Smooth muscle cell (in vitro differentiated cells): ENCODE data around the gene SHANK2. TPM values are rescaled to one million over a fixed set of nuclear protein-coding genes. Genes with fewer than 3 reads are reported as not detected.

ENCODE experiments used
- DNase-seq: peaks from one replicate; lab custom pipeline; 2025; ENCODE audit not compliant: unreplicated experiment; lab: John Stamatoyannopoulos, UW
- H2AFZ ChIP-seq: fragments of 200-600 bp; sonication (generic); 2 replicates; pipeline ENCODE4 v1.6.0; 2016; ENCODE audit warnings: antibody characterized with exemption, low read depth, mild to moderate bottlenecking
- H3F3A ChIP-seq: fragments of 200-600 bp; sonication (generic); 2 replicates; pipeline ENCODE4 v1.6.0; 2017; ENCODE audit warnings: antibody characterized with exemption, low read depth
- H3K27ac ChIP-seq: fragments of 200-600 bp; sonication (generic); 2 replicates; pipeline ENCODE4 v1.5.1; 2016; ENCODE audit warnings: low read depth, mild to moderate bottlenecking
- H3K27me3 ChIP-seq: fragments of 200-600 bp; sonication (generic); 2 replicates; pipeline ENCODE4 v1.6.1; 2016; ENCODE audit warnings: low read depth, mild to moderate bottlenecking
- H3K36me3 ChIP-seq: fragments of 200-600 bp; sonication (generic); 2 replicates; pipeline ENCODE4 v1.5.1; 2016; ENCODE audit warnings: low read depth
- H3K4me1 ChIP-seq: fragments of 200-600 bp; sonication (generic); 2 replicates; pipeline ENCODE4 v1.5.1; 2016; ENCODE audit warnings: low read depth
- H3K4me2 ChIP-seq: fragments of 200-600 bp; sonication (generic); 2 replicates; pipeline ENCODE4 v1.6.0; 2016; ENCODE audit warnings: mild to moderate bottlenecking
- H3K4me3 ChIP-seq: fragments of 200-600 bp; sonication (generic); 2 replicates; pipeline ENCODE4 v1.5.1; 2016; ENCODE audit warnings: mild to moderate bottlenecking
- H3K79me2 ChIP-seq: fragments of 200-600 bp; sonication (generic); 2 replicates; pipeline ENCODE4 v1.6.0; 2016; ENCODE audit warnings: low read depth, mild to moderate bottlenecking
- H3K9ac ChIP-seq: fragments of 200-600 bp; sonication (generic); 2 replicates; pipeline ENCODE4 v1.6.0; 2016; ENCODE audit warnings: low read depth
- H3K9me3 ChIP-seq: fragments of 200-600 bp; sonication (generic); replicated peaks from 2 replicates; pipeline ENCODE4 v1.5.1; 2016; ENCODE audit warnings: low read depth
- H4K20me1 ChIP-seq: fragments of 200-600 bp; sonication (generic); 2 replicates; pipeline ENCODE4 v1.6.0; 2016; ENCODE audit warnings: low read depth
- WGBS: methylation state at CpG from one replicate; pipeline ENCODE4 v1.1.7; 2016; ENCODE audit warnings: low lambda C conversion rate; 5-methylcytosine and 5-hydroxymethylcytosine counted together
- polyA plus RNA-seq: library from polyadenylated mRNA; unstranded; fragments of >200 nt; fragmentation: Nextera tagmentation; extraction: Ambion mirVana; gene quantifications from 2 replicates; pipeline ENCODE4 v1.2.1, GENCODE V29; 2016
- total RNA-seq: library from RNA; depleted of rRNA; stranded (reverse); fragments of >200 nt; gene quantifications from 2 replicates; pipeline ENCODE4 v1.2.3, GENCODE V29; 2014
- TF ChIP-seq, protein P1 (sequence below): fragments of 200-600 bp; sonication (generic); IDR thresholded peaks from 2 replicates; pipeline ENCODE4 v1.5.1; 2017; ENCODE audit warnings: borderline replicate concordance, mild to moderate bottlenecking, antibody characterized with exemption; ENCODE audit not compliant: insufficient read depth, poor library complexity, severe bottlenecking

The SHANK2 gene
- total and polyA plus RNA-seq, 2 experiments from 2014 or later, result 1.5 to 9.9 TPM

DNA sequence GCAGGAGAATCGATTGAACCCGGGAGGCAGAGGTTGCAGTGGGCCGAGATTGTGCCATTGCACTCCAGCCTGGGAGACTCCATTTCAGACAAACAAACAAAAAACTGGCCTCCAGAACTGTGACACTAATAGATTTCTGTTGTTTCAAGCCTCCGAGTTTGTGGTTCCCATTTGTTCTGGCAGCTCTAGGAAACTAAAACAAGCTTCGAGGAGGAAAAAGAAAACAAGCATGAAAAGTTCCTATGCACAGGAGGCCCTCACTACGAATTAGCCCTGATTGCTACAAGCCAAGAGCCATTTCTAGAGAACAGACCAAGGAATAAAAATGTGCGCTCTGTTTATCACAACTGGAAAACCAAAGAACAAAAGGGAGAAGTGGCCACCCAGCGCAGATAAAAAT lies 47.8 kb upstream of the SHANK2 start:
- H3K4me3 ChIP-seq, result no peak overlapping the region
- no peaks in the 10 kb centered on the region for H3K4me1 ChIP-seq
- no peaks in the 10 kb centered on the region for H3K27me3 ChIP-seq
- H3K9ac ChIP-seq, result no peak overlapping the region
- H4K20me1 ChIP-seq, result no peaks in the 10 kb centered on the region
- peaks cover 10% of the 10 kb centered on the region for H3F3A ChIP-seq
- H3K79me2 ChIP-seq, result no peaks in the 10 kb centered on the region
- H3K4me2 ChIP-seq, result no peak overlapping the region
- H3K9me3 ChIP-seq, result no peaks in the 10 kb centered on the region
- no peak for DNase-seq
- WGBS, result 90% methylated on average over 8 of the region's 8 CpGs
- H2AFZ ChIP-seq, result no peak overlapping the region
- TF ChIP-seq, protein P1, sequence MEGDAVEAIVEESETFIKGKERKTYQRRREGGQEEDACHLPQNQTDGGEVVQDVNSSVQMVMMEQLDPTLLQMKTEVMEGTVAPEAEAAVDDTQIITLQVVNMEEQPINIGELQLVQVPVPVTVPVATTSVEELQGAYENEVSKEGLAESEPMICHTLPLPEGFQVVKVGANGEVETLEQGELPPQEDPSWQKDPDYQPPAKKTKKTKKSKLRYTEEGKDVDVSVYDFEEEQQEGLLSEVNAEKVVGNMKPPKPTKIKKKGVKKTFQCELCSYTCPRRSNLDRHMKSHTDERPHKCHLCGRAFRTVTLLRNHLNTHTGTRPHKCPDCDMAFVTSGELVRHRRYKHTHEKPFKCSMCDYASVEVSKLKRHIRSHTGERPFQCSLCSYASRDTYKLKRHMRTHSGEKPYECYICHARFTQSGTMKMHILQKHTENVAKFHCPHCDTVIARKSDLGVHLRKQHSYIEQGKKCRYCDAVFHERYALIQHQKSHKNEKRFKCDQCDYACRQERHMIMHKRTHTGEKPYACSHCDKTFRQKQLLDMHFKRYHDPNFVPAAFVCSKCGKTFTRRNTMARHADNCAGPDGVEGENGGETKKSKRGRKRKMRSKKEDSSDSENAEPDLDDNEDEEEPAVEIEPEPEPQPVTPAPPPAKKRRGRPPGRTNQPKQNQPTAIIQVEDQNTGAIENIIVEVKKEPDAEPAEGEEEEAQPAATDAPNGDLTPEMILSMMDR, result no peak
- peak overlapping the region; percentile 46 for H3K27ac ChIP-seq
- no peaks in the 10 kb centered on the region for H3K36me3 ChIP-seq

DNA sequence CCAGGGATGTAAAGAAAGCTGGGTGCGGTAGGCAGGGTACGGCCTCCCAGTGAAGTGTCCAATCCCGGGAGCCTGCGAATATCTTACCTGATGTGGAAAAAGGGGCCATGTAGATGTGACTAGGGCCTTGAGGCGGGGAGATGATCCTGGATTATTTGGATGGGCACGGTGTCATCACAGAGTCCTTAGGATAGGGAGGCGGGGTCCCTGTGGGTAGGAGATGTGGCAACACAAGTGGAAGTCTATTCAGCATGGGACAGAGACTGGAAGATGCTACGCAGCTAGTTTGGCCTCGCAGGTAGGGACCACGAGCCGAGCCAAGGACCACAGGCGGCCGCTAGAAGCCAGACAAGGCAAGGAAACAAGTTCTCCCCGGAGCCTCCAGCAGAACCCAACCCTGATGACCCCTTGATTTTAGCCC lies 46.4 kb upstream of the SHANK2 start:
- 92% methylated on average over 14 of the region's 14 CpGs for WGBS
- no peak overlapping the region for H2AFZ ChIP-seq

DNA sequence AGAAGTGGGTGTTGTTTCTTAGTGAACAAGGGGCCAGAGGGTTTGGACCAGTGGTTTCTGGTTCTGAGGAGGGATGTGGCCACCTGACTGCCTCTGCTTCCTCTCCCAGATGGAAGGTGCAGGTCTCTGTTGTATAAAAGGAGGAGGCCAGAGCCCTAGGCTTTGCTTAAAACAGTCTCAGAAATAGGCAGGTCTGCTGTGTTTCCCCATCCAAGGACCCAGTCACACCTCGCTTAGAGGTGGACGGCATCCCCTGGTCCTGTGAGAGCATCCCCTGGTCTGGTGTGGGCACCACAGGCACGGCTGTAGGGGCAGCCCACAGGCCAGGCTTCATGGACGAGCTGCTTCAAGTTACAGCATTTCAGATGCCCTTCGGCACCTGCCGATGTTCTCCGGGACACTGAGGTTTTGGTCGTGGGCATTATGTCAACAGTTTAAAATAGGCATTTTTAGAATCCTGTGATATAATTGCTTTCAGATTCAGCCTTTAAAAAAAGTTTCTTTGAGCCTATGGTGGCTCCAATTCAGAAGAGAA lies 45.7 kb upstream of the SHANK2 start:
- no peak overlapping the region for H2AFZ ChIP-seq
- no peak overlapping the region for H3K4me3 ChIP-seq
- H3K9ac ChIP-seq, result peak overlapping the region; percentile 55
- peaks cover 10% of the 10 kb centered on the region for H3F3A ChIP-seq
- H3K9me3 ChIP-seq, result no peaks in the 10 kb centered on the region
- H3K27ac ChIP-seq, result peak overlapping the region; percentile 83
- 95% methylated on average over 8 of the region's 8 CpGs for WGBS
- H3K4me2 ChIP-seq, result no peak overlapping the region
- DNase-seq, result no peak
- no peaks in the 10 kb centered on the region for H3K79me2 ChIP-seq
- H3K27me3 ChIP-seq, result no peaks in the 10 kb centered on the region
- no peaks in the 10 kb centered on the region for H4K20me1 ChIP-seq
- H3K36me3 ChIP-seq, result no peaks in the 10 kb centered on the region
- TF ChIP-seq, protein P1, result no peak
- no peaks in the 10 kb centered on the region for H3K4me1 ChIP-seq

More for the DNA sequence above, 46.4 kb upstream of the SHANK2 start:
- Histone ChIP-seq H3K9ac (peak overlapping the region; percentile 55), H3K4me1 (no peaks in the 10 kb centered on the region), H3K27ac (peak overlapping the region; percentile 83), H3K27me3 (no peaks in the 10 kb centered on the region), H3K9me3 (no peaks in the 10 kb centered on the region), H4K20me1 (no peaks in the 10 kb centered on the region), H3K4me3 (no peak overlapping the region), H3K36me3 (no peaks in the 10 kb centered on the region), H3K79me2 (no peaks in the 10 kb centered on the region), H3F3A (peaks cover 10% of the 10 kb centered on the region), H3K4me2 (peak overlapping the region; percentile 64)
- DNase-seq, result no peak
- TF ChIP-seq, protein P1, result no peak
